Astrocyte of the cerebellum (primary cell): ENCODE data around the gene USP10.

Experiments
- DNase-seq: peaks from one replicate; pipeline ENCODE4 v3.0.0-alpha.2; 2011; ENCODE audit warnings: low read depth
- H3K4me3 ChIP-seq: 2 replicates; pipeline ENCODE4 v1.5.1; 2011; ENCODE audit warnings: mild to moderate bottlenecking, low read depth, low read length, moderate library complexity
- CTCF ChIP-seq: IDR thresholded peaks from 2 replicates; pipeline ENCODE4 v1.5.1; 2012; ENCODE audit warnings: low read length, low read depth, moderate library complexity, mild to moderate bottlenecking; ENCODE audit errors: missing control alignments
- in situ Hi-C: cut with HindIII; loops from 2 replicates; pipeline ENCODE4 v1.10.0; 2017; ENCODE audit warnings: low sequenced_read_pairs

USP10 gene

GRCh38 chr16:84662471-84662870, 37.3 kb upstream of the USP10 start:
- no peak for TF ChIP-seq CTCF
- in situ Hi-C loops: loop anchor here (5.0 kb wide), 1 partner anchor 95 kb away; no protein-coding TSS in a partner anchor
- no peak for DNase-seq
- H3K4me3 ChIP-seq: no peak overlapping the region

- H3K4me3 ChIP-seq: no peak overlapping the region
- DNase-seq: no peak
- in situ Hi-C loops: loop anchor here (5.0 kb wide), 1 partner anchor 96 kb away; no protein-coding TSS in a partner anchor
- TF ChIP-seq CTCF: no peak
These were observed 36.2 kb upstream of the USP10 start for GRCh38 chr16:84663433-84664101.

- DNase-seq: no peak
- H3K4me3 ChIP-seq: no peak overlapping the region
- no peak for TF ChIP-seq CTCF
- in situ Hi-C loops: no loop called here
These were observed 34.4 kb upstream of the USP10 start for GRCh38 chr16:84665359-84665758.

GRCh38 chr16:84665843-84666242, 34.0 kb upstream of the USP10 start:
- H3K4me3 ChIP-seq: no peak overlapping the region
- DNase-seq: no peak
- in situ Hi-C loops: no loop called here
- TF ChIP-seq CTCF: no peak

- H3K4me3 ChIP-seq: no peak overlapping the region
- no peak for DNase-seq
- no peak for TF ChIP-seq CTCF
These were observed 32.0 kb upstream of the USP10 start for GRCh38 chr16:84667600-84668309.

GRCh38 chr16:84670063-84670462, 29.7 kb upstream of the USP10 start:
- in situ Hi-C loops: no loop called here
- no peak overlapping the region for H3K4me3 ChIP-seq
- DNase-seq: no peak
- TF ChIP-seq CTCF: no peak

More at GRCh38 chr16:84667600-84668309, 32.0 kb upstream of the USP10 start:
- in situ Hi-C loops: no loop called here
